HL-60 (cell line): Measurements from ENCODE around the gene FOXO1.

ENCODE experiments used
- GABPA ChIP-seq: IDR thresholded peaks from 2 replicates; pipeline ENCODE4 v1.6.1; 2012; ENCODE audit warnings: low read depth
- POLR2AphosphoS5 ChIP-seq: IDR thresholded peaks from 2 replicates; pipeline ENCODE4 v1.6.1; 2012; ENCODE audit warnings: low read depth
- TF ChIP-seq, protein P1 (sequence below): IDR thresholded peaks from one replicate; pipeline ENCODE4 v1.5.1; 2011; ENCODE audit warnings: low read length, control low read depth, inconsistent platforms; ENCODE audit not compliant: insufficient read depth
- TF ChIP-seq, protein P2 (sequence below): IDR thresholded peaks from 2 replicates; pipeline ENCODE4 v1.6.1; 2012; ENCODE audit warnings: low read depth; ENCODE audit not compliant: insufficient replicate concordance

GRCh38 chr13:40660141-40660664 lies 6.2 kb downstream of the FOXO1 start:
- TF ChIP-seq, protein P1, sequence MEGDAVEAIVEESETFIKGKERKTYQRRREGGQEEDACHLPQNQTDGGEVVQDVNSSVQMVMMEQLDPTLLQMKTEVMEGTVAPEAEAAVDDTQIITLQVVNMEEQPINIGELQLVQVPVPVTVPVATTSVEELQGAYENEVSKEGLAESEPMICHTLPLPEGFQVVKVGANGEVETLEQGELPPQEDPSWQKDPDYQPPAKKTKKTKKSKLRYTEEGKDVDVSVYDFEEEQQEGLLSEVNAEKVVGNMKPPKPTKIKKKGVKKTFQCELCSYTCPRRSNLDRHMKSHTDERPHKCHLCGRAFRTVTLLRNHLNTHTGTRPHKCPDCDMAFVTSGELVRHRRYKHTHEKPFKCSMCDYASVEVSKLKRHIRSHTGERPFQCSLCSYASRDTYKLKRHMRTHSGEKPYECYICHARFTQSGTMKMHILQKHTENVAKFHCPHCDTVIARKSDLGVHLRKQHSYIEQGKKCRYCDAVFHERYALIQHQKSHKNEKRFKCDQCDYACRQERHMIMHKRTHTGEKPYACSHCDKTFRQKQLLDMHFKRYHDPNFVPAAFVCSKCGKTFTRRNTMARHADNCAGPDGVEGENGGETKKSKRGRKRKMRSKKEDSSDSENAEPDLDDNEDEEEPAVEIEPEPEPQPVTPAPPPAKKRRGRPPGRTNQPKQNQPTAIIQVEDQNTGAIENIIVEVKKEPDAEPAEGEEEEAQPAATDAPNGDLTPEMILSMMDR, result no peak
- no peak for TF ChIP-seq GABPA
- no peak for TF ChIP-seq POLR2AphosphoS5
- TF ChIP-seq, protein P2, sequence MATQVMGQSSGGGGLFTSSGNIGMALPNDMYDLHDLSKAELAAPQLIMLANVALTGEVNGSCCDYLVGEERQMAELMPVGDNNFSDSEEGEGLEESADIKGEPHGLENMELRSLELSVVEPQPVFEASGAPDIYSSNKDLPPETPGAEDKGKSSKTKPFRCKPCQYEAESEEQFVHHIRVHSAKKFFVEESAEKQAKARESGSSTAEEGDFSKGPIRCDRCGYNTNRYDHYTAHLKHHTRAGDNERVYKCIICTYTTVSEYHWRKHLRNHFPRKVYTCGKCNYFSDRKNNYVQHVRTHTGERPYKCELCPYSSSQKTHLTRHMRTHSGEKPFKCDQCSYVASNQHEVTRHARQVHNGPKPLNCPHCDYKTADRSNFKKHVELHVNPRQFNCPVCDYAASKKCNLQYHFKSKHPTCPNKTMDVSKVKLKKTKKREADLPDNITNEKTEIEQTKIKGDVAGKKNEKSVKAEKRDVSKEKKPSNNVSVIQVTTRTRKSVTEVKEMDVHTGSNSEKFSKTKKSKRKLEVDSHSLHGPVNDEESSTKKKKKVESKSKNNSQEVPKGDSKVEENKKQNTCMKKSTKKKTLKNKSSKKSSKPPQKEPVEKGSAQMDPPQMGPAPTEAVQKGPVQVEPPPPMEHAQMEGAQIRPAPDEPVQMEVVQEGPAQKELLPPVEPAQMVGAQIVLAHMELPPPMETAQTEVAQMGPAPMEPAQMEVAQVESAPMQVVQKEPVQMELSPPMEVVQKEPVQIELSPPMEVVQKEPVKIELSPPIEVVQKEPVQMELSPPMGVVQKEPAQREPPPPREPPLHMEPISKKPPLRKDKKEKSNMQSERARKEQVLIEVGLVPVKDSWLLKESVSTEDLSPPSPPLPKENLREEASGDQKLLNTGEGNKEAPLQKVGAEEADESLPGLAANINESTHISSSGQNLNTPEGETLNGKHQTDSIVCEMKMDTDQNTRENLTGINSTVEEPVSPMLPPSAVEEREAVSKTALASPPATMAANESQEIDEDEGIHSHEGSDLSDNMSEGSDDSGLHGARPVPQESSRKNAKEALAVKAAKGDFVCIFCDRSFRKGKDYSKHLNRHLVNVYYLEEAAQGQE, result no peak
